Stimulated activated CD4-positive, alpha-beta T cell treated with anti-CD3 and anti-CD28 coated beads, Interleukin-15, amount 100 ng/mL, for 24 hours (primary cell): ENCODE data around the gene NEK7.
"Not testable (repeated sequence)": the region's sequence is repeated elsewhere in the genome, so short reads cannot be mapped to it uniquely, and the experiment has no call there.

Experiments
- DNase-seq: peaks from one replicate; pipeline ENCODE4 v3.0.0-alpha.2; 2020

NEK7 gene

DNA sequence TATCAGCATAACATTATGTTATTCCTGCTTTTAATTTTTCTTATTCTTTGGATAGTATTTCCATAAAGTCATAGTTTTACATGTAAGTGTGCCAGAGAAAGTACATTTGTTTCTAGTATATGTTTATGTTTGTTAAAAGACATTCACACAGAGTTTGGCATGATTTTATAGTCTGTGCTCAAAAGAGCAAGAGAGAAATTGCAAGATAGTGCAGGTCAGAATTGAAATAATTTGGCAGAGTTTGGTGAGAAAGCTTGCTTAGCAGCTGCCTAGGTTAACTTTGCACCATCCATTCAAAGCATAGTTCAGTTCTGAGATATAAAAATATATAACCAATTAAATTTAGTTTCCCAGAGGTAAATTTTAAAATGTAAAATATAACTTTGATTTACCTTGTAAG, 17.0 kb downstream of the NEK7 start:
- no peak for DNase-seq

DNA sequence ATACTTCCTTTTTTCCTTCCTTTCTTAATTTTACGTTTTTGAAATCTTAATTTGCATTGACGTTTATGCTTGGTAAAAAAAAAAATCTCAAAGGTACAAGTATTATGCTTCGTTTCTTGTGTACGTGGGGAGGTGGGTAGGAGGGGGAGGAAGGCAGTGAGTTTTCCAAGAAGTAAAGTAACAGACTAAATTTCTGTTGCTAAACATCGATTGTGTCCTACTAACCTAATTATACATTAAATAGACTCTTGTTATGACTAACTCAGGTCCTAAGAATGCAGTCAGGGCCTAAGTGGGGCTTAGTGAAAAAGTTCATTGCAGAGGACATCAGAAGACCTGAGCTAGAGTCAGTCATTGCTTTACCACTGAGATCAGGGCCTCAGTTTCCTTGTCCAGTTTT, 17.5 kb downstream of the NEK7 start:
- DNase-seq, result no peak

DNA sequence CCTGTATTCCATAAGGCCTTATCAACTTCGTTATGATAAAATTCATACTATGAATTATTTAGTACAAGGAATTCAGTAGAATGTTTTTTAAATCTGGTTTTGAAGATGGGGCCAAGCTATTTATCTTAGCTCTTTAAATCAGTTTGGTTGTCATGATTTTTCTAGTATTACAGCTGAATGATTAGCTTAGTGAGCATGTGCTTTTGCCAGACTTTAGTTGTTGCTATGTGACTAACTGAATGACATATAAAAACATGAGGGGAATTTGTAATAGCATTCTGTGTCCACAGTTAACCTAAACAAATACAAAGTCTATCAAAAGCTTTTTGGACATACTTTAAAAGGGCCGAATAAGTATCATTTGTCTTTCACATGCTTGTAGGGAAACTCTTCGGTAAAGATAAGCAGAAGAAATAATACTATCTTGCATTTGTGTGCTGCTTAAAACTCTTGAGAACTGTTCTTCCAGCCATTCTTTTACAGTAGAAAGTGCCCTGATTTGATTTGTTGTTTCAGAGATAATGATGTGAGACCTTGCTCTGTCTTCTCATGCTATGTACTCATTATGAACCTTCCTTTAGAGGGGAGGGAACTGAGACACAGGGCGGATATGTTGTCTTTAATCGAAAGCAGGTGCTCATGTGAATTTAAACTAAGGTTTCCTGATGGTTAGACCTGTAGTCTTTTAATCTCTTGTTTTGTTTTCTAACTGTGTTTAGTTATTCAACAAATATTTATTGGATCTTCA, 18.8 kb downstream of the NEK7 start:
- no peak for DNase-seq

DNA sequence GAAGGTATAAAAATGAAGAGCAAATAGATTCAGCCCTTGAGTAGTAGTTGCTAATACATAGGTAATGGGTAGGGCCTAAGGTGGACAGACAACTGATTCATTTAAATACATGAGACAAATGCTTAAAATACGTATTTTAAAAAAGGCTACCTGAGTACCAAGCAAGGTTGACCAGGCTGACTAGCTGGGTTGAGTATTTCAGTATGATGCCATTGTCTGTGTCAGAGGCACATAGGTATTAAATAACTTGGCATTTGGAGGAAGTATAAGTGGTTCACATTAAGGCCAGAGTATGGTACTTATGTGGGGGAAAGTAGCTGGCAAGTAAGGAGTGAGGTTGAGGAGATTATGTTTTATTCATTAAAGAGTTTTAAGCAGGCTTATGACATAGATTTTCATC, 19.4 kb downstream of the NEK7 start:
- no peak for DNase-seq

DNA sequence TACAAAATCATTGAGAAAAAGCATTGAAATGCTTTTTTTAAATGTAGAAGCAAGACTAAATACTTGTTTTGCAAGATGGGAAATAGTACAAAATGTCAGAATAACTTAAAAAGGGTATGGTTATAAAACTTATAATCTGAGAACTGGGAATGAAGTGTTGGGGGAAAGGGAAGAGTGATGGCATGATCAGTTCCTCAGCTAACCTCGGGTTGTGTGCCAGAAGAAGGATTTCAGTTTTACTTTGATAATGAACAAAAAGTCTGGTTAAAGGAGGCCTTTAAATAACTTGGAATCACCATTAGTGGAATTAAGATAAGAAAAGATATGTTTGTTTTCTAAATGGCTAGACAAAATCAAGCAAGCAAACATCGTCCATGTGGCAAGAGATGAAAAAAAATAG, 20.7 kb downstream of the NEK7 start:
- DNase-seq, result no peak

DNA sequence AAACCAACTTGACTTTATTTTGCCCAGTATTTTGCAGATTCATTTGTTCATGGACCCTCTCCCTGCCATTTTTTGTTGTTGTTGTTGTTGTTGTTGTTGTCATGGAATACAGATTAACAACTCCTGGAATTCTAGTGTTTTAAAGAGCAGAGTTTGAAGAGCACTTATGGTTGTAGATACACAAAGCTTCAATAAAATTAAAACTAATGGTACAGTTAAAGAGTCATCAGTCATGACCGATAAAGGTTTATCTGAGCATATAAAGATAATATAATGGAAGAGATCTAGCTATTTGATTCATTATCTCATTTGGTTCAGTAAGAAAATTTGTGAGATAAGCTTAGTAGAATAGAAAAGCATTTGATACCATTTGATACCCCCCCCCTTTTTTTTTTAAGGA, 21.8 kb downstream of the NEK7 start:
- DNase-seq, result no peak

DNA sequence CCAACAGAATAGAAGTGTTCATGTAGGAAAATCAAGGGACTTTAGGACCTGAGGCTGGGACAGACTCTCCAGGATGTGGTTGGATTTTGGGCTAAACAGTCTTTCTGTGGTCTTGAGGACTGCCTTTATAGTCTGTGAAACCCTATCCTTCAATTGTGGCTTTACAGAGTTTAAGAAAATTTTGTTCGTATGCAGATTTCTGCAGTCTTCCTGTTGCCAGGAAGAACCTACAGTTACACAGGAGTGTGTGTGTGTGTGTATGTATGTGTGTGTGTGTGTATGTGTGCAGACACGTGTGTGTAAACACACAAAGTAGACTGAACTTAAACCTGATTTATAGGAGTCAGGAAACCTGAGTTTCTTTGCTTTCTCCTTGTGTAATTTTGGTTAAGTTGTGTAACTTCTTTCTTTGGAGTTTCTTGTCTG, 22.8 kb downstream of the NEK7 start:
- no peak for DNase-seq

DNA sequence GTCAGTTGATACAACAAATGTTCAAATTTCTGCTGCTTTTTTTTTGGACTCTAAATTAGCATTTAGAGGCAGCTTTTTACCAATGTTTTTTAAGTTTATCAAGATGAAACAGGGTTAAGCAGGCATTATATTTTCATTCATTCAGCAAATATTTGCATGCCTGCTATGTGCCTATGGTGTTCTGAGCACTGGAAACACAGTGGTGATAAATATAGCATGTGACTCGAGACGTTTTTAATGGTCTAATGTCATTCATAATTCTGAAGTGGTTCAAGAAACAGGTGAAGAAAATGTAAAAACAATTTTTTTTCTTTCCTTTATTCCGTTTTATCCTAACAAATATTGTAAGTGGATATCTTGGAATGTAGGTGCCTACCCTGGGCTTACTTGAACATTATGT, 26.8 kb downstream of the NEK7 start:
- DNase-seq, result no peak

DNA sequence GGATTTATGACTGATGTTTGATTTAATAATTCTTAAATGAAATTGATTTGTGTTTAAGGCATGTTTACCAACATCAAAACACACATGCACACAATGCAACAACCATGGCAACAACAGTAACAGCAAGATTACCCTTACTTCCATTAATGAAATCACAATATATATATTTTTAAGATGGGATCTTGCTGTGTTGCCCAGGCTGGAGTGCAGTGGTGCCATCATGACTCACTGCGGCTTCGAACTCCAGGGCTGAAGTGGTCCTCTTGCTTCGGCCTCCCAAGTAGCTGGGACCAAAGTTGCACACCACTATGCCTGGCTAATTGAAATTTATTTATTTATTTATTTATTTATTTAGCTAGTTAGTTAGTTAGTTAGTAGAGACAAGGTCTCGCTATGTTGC, 27.7 kb downstream of the NEK7 start:
- DNase-seq, result no peak

DNA sequence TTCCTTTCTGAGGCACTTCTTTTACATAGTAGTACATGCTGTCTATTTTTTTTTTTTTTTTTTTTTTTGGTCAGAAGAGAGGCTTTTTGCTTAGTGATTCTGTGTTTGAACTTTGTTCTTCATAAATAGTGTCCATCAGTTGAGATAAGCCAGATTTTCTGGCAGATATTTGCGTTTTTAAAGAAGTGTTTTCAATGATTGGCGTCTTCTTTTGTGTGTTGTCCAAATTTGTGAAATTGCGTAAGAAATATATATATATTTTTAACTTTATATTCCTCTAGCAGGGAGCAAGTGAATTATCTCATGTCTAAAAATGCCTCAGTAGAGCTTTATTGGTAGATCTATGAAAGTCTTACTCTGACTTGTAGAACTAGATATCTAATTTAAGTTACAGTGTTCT, 28.3 kb downstream of the NEK7 start:
- no peak for DNase-seq

DNA sequence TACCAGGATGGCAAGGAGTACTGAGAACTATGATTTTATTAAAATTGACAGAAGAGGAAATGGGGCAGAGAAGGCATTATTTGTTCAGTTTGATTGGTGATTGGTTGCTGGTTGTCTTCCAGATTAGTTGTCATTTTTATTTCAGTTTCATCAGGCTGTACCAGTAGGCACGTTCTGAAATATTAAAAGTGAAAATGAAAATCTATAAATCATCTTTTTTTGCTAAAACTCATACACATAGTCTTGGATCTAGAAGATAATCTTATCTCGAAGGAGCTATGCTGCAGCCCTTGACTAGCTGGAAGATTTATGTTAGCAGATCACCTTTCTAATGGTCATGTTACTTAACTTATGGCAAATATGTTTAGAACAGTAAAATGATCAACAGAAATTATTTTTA, 29.0 kb downstream of the NEK7 start:
- no peak for DNase-seq

DNA sequence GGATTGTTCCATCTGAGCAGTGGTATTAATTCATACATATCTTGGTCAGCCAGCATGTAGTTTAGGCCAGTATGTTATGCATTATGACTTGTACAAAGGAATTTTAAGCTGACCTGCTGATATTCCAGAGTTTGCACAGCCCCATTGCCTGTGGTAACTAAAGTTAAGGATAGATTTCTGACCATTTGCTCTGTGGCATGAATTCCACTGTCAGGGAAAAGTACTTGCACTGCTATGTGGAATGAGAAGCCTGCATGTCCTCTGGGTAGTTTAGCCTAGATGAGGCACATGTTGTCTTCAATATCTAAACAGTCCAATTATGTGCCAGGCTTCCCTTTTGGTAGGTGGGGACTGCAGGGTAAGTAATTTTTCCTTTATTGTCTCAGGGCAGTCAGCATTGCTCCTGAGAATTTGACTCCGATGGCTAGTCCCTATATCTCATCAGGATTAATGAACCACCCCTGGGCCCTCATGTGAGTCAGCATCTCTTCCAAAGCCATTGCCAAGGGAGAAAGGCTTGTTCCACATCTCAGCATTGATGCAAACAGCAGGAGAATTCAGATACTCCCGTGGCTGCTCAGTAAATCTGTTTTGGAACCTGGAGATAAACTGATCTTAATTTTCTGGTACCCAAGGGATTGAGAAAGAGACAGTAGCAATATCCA, 30.2 kb downstream of the NEK7 start:
- no peak for DNase-seq

DNA sequence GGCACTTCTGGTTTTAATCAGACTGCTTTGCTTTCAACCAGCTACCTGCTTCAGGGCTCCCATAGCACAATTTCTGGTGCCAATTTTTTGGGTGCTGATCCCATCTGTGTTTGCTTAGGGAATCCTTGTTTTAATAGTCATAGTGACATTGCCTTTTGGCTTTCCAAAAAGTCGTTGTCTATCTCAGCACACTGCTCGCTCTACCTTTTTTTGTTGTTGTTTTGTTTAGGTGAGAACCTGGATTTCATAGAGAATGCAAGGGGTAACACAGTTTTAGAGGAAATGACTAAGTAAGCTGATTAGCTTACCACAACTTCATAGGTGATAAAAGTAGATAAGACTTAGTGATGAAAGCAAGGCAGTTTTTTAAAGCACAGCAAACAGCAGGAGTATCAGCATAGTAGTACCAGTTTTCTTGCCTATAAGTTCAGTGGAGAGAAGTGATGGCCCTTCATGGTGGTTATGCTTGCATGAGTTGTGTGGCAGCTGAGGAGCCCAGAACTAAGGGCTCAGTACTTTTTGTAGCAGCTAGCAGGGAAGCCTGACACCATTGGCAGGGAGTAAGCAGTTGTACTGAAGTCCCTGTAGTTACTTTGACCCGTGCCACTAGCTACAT, 31.3 kb downstream of the NEK7 start:
- DNase-seq, result no peak

DNA sequence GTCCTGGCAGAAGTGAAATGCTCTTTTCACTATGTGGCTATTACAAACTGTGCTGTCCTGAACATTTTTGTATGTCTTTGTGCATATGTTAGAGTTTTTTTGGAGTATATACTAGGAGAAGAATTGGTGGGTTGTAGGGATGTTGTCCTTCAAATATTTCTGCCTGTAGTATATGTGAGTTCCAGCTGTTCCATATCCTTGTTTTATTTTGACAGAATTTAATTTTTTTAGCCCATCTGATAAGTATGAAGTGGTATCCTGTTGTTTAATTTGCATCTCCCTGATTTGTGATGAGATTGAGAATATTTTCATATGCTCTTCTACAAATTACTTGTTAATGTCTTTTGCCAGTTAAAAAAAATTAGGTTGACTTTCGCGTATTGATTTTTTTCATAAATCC, 34.3 kb downstream of the NEK7 start:
- DNase-seq, result no peak

DNA sequence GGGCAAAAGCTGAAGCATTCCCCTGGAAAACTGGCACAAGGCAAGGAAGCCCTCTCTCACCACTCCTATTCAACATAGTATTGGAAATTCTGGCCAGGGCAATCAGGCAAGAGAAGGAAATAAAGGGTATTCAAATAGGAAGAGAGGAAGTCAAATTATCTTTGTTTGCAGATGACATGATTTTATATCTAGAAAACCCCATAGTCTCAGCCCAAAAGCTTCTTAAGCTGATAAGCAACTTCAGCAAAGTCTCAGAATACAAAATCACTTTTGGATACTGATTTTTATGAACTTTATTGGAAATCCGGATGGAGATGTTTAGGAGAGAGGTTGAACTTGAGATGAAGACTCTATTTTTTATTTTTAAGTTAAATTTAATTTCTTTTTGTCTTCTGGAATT, 37.1 kb downstream of the NEK7 start:
- not testable (repeated sequence) for DNase-seq

DNA sequence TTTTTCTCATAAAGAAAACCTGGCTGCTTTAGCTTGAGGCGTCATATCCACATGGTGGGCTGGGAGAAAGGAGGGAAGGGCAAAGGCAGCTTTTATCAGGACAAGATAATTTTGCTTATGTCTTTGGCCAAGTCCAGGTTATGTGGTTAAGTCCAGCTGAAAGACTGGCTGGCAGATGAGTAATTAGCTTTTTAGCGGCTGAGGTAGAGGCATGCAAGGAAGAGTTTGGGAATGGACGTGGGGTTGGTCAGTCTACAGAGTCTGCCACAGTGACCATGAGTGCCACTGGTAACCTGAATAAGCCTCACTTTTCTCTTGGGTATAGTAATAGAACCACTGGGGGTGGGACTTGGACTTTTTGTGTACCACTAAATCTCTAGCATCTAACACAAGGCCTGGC, 39.8 kb downstream of the NEK7 start:
- DNase-seq, result no peak

DNA sequence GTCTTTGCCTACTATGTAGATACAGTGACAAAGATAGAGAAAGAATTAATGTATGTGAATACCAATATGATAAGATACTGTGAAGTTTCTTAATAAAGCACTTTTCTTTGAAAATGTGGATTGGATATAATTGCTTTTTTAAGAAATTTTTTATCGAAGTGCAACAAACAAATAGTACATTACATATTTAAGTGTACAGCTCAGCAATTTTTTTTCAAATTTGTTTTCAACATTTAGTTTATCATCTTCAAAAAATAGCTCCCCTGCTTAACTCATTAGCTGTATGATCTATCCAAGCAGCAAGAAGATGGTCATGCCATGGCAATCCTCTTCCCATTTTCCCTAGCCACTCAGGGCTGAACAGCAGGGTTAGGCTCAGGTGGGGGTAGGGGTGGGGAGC, 40.5 kb downstream of the NEK7 start:
- no peak for DNase-seq

DNA sequence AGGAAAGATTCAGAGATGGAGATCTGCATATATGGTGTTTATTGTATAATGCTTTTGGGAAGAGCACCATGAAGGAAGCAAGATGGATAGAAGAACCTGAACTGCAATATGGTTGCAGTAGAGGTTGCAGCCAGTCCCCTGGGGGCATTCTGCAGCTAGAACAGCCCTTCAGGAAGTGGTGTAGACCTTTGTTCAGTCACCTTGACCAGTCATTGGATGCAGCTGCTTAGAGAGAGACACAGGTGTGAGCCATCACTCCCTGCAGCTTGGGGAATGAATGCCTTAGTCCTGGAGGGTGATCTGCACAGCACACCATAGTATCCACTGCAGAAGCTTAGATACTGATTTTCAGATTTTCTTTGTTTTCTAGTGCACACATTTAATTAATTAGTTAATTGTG, 42.3 kb downstream of the NEK7 start:
- no peak for DNase-seq

DNA sequence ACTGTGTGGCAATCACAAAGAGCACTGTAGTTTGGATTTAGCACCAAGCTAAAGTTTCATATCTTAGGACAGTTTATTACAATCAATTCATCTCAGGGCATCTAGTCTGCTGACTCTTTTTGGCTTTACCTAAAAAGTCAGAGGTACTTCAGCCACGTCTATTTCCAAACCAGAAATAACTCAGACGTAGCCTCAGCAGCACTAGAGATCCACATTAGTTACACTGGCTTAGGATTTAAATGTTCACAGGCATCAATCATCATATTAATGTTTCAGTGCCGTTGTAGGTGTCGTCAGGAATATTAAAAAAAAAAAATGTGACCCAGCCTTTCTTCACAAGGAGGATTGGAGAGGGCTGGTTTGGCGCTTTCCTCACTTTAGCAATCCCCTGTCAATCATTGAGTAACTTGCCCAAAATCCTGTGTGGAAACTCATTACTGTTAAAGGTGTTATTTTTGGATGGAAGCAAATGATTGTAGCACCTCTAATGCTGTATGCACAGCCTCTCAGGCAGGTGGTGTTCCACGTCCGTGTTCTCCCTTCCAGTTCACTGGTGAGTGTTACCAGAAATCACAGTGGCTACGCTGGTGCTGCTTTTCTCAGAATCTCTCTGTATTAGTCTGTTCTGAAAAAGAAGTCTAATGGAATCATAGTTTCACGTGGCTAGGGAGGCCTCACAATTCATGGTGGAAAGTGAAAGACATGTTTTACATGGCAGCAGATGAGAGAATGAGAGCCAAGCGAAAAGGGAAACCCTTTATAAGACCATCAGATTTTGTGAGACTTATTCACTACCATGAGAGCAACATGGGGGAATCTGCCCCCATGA, 45.4 kb downstream of the NEK7 start:
- peak; percentile 71 for DNase-seq

DNA sequence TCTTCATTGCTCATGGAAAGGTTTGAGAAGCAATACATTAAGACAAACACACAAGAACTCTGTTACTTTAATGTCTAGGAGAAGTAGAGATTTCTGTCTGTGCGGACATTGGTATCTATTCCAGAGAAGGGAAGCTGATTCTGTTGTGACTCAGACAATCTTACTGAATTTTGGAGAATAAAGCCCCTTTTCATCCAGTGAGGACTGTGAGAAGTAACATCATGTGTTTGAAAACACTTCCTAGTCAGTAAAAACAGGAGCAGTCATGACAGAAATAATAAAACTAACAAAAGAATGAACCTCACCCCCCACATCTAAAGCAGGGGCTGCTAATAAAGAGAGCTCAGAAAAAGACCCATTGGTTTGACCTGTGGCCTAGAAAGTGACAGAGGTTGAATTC, 46.6 kb downstream of the NEK7 start:
- DNase-seq, result no peak

DNA sequence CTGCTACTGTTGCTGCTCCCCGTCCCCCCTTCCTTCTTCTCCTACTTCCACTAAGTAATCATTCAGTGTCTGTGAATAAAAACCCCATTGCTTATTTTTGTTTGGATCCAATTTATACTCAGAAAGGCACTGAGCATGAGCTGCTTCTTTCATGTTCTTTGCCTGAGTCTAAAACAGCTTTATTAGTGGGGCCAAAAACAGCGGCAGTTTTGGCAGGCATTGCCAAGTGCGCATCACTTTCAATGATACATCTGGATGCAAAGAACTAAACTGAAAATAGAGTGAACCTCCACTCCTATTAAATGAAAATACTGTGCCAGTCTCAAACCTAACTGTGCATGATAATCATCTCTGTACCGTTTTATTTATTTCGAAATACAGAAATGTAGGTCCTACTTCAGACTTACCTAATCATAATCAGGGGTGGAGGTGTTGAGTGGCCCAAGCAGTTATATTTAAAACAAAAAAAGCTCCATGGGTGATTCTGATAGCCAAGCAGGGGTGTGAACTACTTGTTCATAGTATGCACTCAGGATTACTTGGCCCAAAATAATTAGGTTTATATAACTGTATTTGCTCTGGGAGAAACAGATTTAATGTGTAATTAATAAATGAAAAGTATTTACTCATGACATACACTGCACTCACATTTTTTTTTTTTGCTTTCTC, 48.4 kb downstream of the NEK7 start:
- DNase-seq, result no peak

DNA sequence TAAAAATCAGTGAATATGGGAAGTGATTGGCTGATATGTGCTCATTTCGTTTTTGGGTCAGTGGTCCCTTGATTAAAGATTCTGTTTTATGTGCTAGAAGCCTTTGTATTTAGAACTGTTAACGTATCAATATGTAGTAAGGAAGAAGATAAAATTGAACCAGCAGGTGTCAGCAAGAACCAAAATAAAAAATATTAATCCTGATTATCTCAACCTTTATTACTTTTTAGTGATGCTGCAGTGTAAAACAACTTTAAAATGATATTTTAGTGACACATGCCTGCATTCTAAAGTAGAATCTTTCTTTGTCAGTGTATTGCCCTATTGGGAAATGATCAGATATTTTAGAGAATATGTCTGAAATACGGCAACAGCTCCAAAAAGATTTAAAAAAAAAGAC, 49.5 kb downstream of the NEK7 start:
- DNase-seq, result no peak

DNA sequence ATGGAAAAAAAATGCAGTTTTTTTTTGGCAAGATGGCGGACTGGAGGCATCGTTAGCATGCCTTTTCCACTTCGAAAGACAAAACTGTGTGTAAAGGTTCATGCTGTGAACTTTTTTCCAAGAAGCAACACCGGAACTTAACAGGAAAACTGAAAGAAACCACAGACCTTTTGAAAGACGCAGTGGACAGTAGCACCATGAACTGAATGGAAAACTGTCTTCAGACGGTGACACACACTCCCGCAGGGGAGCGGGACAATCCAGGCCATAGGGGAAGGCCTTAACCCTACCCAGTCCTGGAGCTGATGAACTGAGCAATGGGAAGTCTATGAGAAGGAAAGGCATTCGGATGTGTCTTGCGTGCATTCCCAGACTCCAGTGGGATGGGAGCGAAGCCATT, 54.9 kb downstream of the NEK7 start:
- DNase-seq, result no peak
